Caco-2 (cell line): Measurements from ENCODE around the gene ZPBP2. TPM values are rescaled to one million over a fixed set of nuclear protein-coding genes. Genes with fewer than 3 reads are reported as not detected.

Experiments used
- BruUV-seq: library from RNA; stranded (reverse); fragments of 400-500 nt; replicated peaks from 2 replicates; lab custom pipeline; 2021; lab: Mats Ljungman, UMichigan
- CTCF ChIA-PET: fragments of 300-600 bp; sonication (Branson Sonifier 250); formaldehyde crosslinking; loops from one replicate; lab custom pipeline; 2022; ENCODE audit warnings: antibody characterized with exemption; lab: Charles Lee
- POLR2A ChIA-PET: fragments of 300-600 bp; sonication (Branson Sonifier 250); formaldehyde crosslinking; loops from one replicate; lab custom pipeline; 2022; ENCODE audit warnings: antibody characterized with exemption; lab: Charles Lee
- DNase-seq, 2 experiments: peaks; one replicate each; pipeline versions ENCODE4 v3.0.0 to v3.0.0-alpha.2; 2020 to 2022
- H3K27me3 ChIP-seq: replicated peaks from 2 replicates; pipeline ENCODE4 v1.6.0; 2011; ENCODE audit warnings: low read length; ENCODE audit not compliant: control insufficient read depth, insufficient read depth
- H3K36me3 ChIP-seq: 2 replicates; pipeline ENCODE4 v1.5.1; 2011; ENCODE audit warnings: low read length; ENCODE audit not compliant: control insufficient read depth, insufficient read depth
- H3K4me1 ChIP-seq: fragments of 250-450 bp; sonication (Bioruptor Pico); 2 replicates; pipeline ENCODE4 v1.5.1; 2020; ENCODE audit warnings: mild to moderate bottlenecking
- H3K4me3 ChIP-seq: 2 replicates; pipeline ENCODE4 v1.5.1; 2011; ENCODE audit warnings: low read depth, mild to moderate bottlenecking, control low read depth, low read length
- H3K9me3 ChIP-seq: fragments of 250-450 bp; sonication (Bioruptor Pico); 2 replicates; pipeline ENCODE4 v1.5.1; 2020; ENCODE audit warnings: mild to moderate bottlenecking, moderate library complexity
- H3K27ac Mint-ChIP-seq: one replicate; pipeline ENCODE4 v1.8.0; 2022; ENCODE audit warnings: mixed read lengths; ENCODE audit not compliant: unreplicated experiment
- H3K27me3 Mint-ChIP-seq: one replicate; pipeline ENCODE4 v1.8.0; 2022; ENCODE audit warnings: mixed read lengths; ENCODE audit not compliant: insufficient read depth, unreplicated experiment
- H3K36me3 Mint-ChIP-seq: one replicate; pipeline ENCODE4 v1.8.0; 2022; ENCODE audit warnings: mild to moderate bottlenecking, mixed read lengths; ENCODE audit not compliant: insufficient read depth, unreplicated experiment
- H3K4me1 Mint-ChIP-seq: one replicate; pipeline ENCODE4 v1.8.0; 2022; ENCODE audit warnings: low read depth, mixed read lengths; ENCODE audit not compliant: unreplicated experiment
- H3K4me3 Mint-ChIP-seq: one replicate; pipeline ENCODE4 v1.8.0; 2022; ENCODE audit warnings: mild to moderate bottlenecking, moderate library complexity, mixed read lengths; ENCODE audit not compliant: unreplicated experiment
- H3K9me3 Mint-ChIP-seq: one replicate; pipeline ENCODE4 v1.8.0; 2022; ENCODE audit warnings: mixed read lengths; ENCODE audit not compliant: unreplicated experiment
- CTCF ChIP-seq, 2 experiments: fragments of 200-600 bp in 1 of 2; IDR thresholded peaks; 1 replicate in 1 of 2; 2 replicates in 1 of 2; pipeline versions ENCODE4 v1.5.1 to v1.8.0; 2011 to 2022; ENCODE audit warnings: antibody characterized with exemption in 1 of 2, control low read depth in 1 of 2, inconsistent platforms in 1 of 2, low read depth in 1 of 2, low read length in 1 of 2, mild to moderate bottlenecking in 1 of 2, moderate library complexity in 1 of 2; ENCODE audit not compliant: insufficient read depth in 1 of 2, severe bottlenecking in 1 of 2, unreplicated experiment in 1 of 2
- intact Hi-C: fragments of 100-400 bp; cut with micrococcal nuclease; formaldehyde crosslinking; loops from one replicate; pipeline ENCODE4 v1.10.0; 2022; ENCODE audit not compliant: unreplicated experiment
- total RNA-seq: library from RNA; stranded (reverse); gene quantifications from 2 replicates; pipeline ENCODE4 v1.2.3, GENCODE V29; 2022

Gene ZPBP2
- total RNA-seq, 1 experiment from 2014 or later = not detected

GRCh38 chr17:39926588-39927100 is 58.6 kb downstream of the ZPBP2 start:
- Mint-ChIP-seq H3K4me3 (peak overlapping the region; percentile 87), H3K36me3 (peaks cover 27% of the 10 kb centered on the region), H3K9me3 (no peaks in the 10 kb centered on the region), H3K27me3 (no peaks in the 10 kb centered on the region), H3K4me1 (peaks cover 7% of the 10 kb centered on the region), H3K27ac (peak overlapping the region; percentile 97)
- DNase-seq = peak; percentile 50 to 54
- TF ChIP-seq CTCF (IDR thresholded peaks at IDR 0.05; ENCODE audit: insufficient read depth in 1 of 2, low read depth in 1 of 2, low read length in 1 of 2, severe bottlenecking in 1 of 2, unreplicated experiment in 1 of 2) = peak in 1 of 2 experiments; percentile 2
- intact Hi-C loops = loop anchor here (1.0 to 5.0 kb wide), 2 partner anchors 10 to 144 kb away; no protein-coding TSS in a partner anchor
- Histone ChIP-seq H3K4me3 (peak overlapping the region; percentile 89), H3K4me1 (peaks cover 29% of the 10 kb centered on the region), H3K27me3 (no peaks in the 10 kb centered on the region), H3K9me3 (no peaks in the 10 kb centered on the region), H3K36me3 (no peaks in the 10 kb centered on the region)
- no TSS peak for BruUV-seq
- CTCF ChIA-PET = interaction anchor here (2.0 kb wide), 1 partner anchor 54 kb away, joined by 8 read pairs; the partner anchor contains the start of gene PSMD3
- POLR2A ChIA-PET = interaction anchor here (0.7 to 1.5 kb wide), 3 partner anchors 26 to 239 kb away, joined by 4 to 5 read pairs (median 4); partner anchors contain the start of genes PGAP3 and PSMD3

Other genes starting within 250 kb of the ZPBP2 start
- gene PPP1R1B, start 241.2 kb upstream of the ZPBP2 start, total RNA-seq = not detected in 2 replicates
- 42.6 and 55.5 TPM in 2 replicates for gene STARD3, start 231.1 kb upstream of the ZPBP2 start, total RNA-seq
- 1.6 TPM in 2 replicates for gene TCAP, start 202.9 kb upstream of the ZPBP2 start, total RNA-seq
- not detected in 2 replicates for gene PNMT, start 199.7 kb upstream of the ZPBP2 start, total RNA-seq
- 14.7 and 17.4 TPM in 2 replicates for gene PGAP3, start 180.1 kb upstream of the ZPBP2 start, total RNA-seq
- 121 and 124 TPM in 2 replicates for gene ERBB2, start 168.1 kb upstream of the ZPBP2 start, total RNA-seq
- gene MIEN1, start 137.7 kb upstream of the ZPBP2 start, total RNA-seq = 42.9 and 46.3 TPM in 2 replicates
- gene GRB7, start 130.3 kb upstream of the ZPBP2 start, total RNA-seq = 83.3 and 98.6 TPM in 2 replicates
- gene IKZF3, start 3.9 kb upstream of the ZPBP2 start, total RNA-seq = 2.4 and 2.8 TPM in 2 replicates
- 8.0 TPM in 2 replicates for gene GSDMB, start 50.4 kb downstream of the ZPBP2 start, total RNA-seq
- gene ORMDL3, start 59.4 kb downstream of the ZPBP2 start, total RNA-seq = 70.6 and 75.2 TPM in 2 replicates
- gene LRRC3C, start 59.5 kb downstream of the ZPBP2 start, total RNA-seq = not detected in 2 replicates
- gene GSDMA, start 94.8 kb downstream of the ZPBP2 start, total RNA-seq = not detected in 2 replicates
- gene PSMD3, start 112.6 kb downstream of the ZPBP2 start, total RNA-seq = 179 and 195 TPM in 2 replicates
- not detected in 2 replicates for gene CSF3, start 147.2 kb downstream of the ZPBP2 start, total RNA-seq
- 119 and 122 TPM in 2 replicates for gene MED24, start 186.2 kb downstream of the ZPBP2 start, total RNA-seq
- gene THRA, start 194.8 kb downstream of the ZPBP2 start, total RNA-seq = 27.3 and 29.3 TPM in 2 replicates
- 8.9 and 11.3 TPM in 2 replicates for gene NR1D1, start 232.4 kb downstream of the ZPBP2 start, total RNA-seq